HS-5 (cell line): ENCODE results near the gene PRRT3.
A peak's percentile ranks its signal among the peaks of the same experiment; 100 is the strongest.
"Not testable (repeated sequence)": the region's sequence is repeated elsewhere in the genome, so short reads cannot be mapped to it uniquely, and the experiment has no call there.

Source experiments
- DNase-seq: peaks from one replicate; pipeline ENCODE4 v3.0.0-alpha.2; 2012; ENCODE audit warnings: low read depth

PRRT3 gene

GRCh38 chr3:9917820-9918219 lies 34.4 kb downstream of the PRRT3 start:
- DNase-seq: no peak

GRCh38 chr3:9916734-9917680 lies 35.2 kb downstream of the PRRT3 start, which contains the start of gene IL17RC:
Gene IL17RC, plus strand, starts transcription at chr3:9917098. Its CDS starts 218 bp downstream, at chr3:9917316.
- DNase-seq: peak; percentile 89

GRCh38 chr3:9916346-9916733 lies 35.9 kb downstream of the PRRT3 start:
- no peak for DNase-seq

GRCh38 chr3:9915254-9916141 lies 36.7 kb downstream of the PRRT3 start:
- DNase-seq: no peak

- no peak for DNase-seq
These were observed 37.5 kb downstream of the PRRT3 start for GRCh38 chr3:9914559-9915253.

GRCh38 chr3:9914011-9914410 lies 38.2 kb downstream of the PRRT3 start:
- no peak for DNase-seq

- no peak for DNase-seq
These were observed 38.6 kb downstream of the PRRT3 start for GRCh38 chr3:9913601-9914000.

- no peak for DNase-seq
These were observed 39.8 kb downstream of the PRRT3 start for GRCh38 chr3:9912294-9912935.

- DNase-seq: no peak
These were observed 40.3 kb downstream of the PRRT3 start for GRCh38 chr3:9911863-9912262.

- no peak for DNase-seq
These were observed 42.8 kb downstream of the PRRT3 start for GRCh38 chr3:9909221-9910013.

- DNase-seq: no peak
These were observed 43.9 kb downstream of the PRRT3 start for GRCh38 chr3:9908286-9908685.

- DNase-seq: no peak
These were observed 45.7 kb downstream of the PRRT3 start for GRCh38 chr3:9906480-9906879.

- no peak for DNase-seq
These were observed 48.3 kb downstream of the PRRT3 start for GRCh38 chr3:9903904-9904303.

- DNase-seq: peak; percentile 42
These were observed 49.0 kb downstream of the PRRT3 start for GRCh38 chr3:9903238-9903624.

- DNase-seq: no peak
These were observed 49.6 kb downstream of the PRRT3 start, which contains the start of gene IL17RE for GRCh38 chr3:9902372-9903237. Gene IL17RE, plus strand, starts transcription at chr3:9902848. Its CDS starts 85 bp downstream, at chr3:9902933.

- no peak for DNase-seq
These were observed 50.2 kb downstream of the PRRT3 start for GRCh38 chr3:9901967-9902366.

- DNase-seq: not testable (repeated sequence)
These were observed 51.2 kb downstream of the PRRT3 start for GRCh38 chr3:9900965-9901415.

GRCh38 chr3:9899289-9899791 lies 52.9 kb downstream of the PRRT3 start:
- DNase-seq: no peak
